Endothelial cell of umbilical vein (primary cell): ENCODE results near the gene PRDM10. TPM values are rescaled to one million over a fixed set of nuclear protein-coding genes. Genes with fewer than 3 reads are reported as not detected.

Source experiments
- BruUV-seq: library from RNA; stranded (reverse); fragments of 400-500 nt; replicated peaks from 2 replicates; lab custom pipeline; 2021; lab: Mats Ljungman, UMichigan
- CTCF ChIA-PET: fragments of 300-600, 350-600 bp; sonication (Branson Sonifier 250); formaldehyde crosslinking; loops from one replicate; lab custom pipeline; 2021; ENCODE audit warnings: antibody characterized with exemption, inconsistent platforms; lab: Charles Lee
- POLR2A ChIA-PET: fragments of 300-600, 350-600 bp; sonication (Branson Sonifier 250); formaldehyde crosslinking; loops from one replicate; lab custom pipeline; 2021; ENCODE audit warnings: antibody characterized with exemption, inconsistent platforms; lab: Charles Lee
- DNase-seq: peaks from one replicate; pipeline ENCODE4 v3.0.0-alpha.2; 2011; ENCODE audit warnings: low read depth, low spot score
- FAIRE-seq: peaks from 2 replicates; lab custom pipeline; 2011; peaks lifted over from hg19 to GRCh38; lab: Jason Lieb, UNC
- H2AFZ ChIP-seq: 2 replicates; pipeline ENCODE4 v1.6.0; 2012; ENCODE audit warnings: low read depth, low read length, control low read depth, inconsistent platforms
- H3K27ac ChIP-seq: 2 replicates; pipeline ENCODE4 v1.5.1; 2011; ENCODE audit warnings: low read depth, mild to moderate bottlenecking, control low read depth, low read length, moderate library complexity; ENCODE audit not compliant: insufficient read depth
- H3K27me3 ChIP-seq, 2 experiments: 2 replicates each; pipeline versions ENCODE4 v1.6.0 to v1.6.1; 2011; ENCODE audit warnings: low read length in 2 of 2, mixed read lengths in 1 of 2; ENCODE audit not compliant: control insufficient read depth in 2 of 2, insufficient read depth in 2 of 2
- H3K36me3 ChIP-seq, 2 experiments: 2 replicates in 1 of 2; 3 replicates in 1 of 2; pipeline ENCODE4 v1.5.1; 2011; ENCODE audit warnings: low read length in 2 of 2, mild to moderate bottlenecking in 1 of 2, moderate library complexity in 1 of 2; ENCODE audit not compliant: control insufficient read depth in 2 of 2, insufficient read depth in 2 of 2; ENCODE audit errors: extremely low read depth in 1 of 2
- H3K4me1 ChIP-seq: 3 replicates; pipeline ENCODE4 v1.5.1; 2011; ENCODE audit warnings: mild to moderate bottlenecking, low read length; ENCODE audit not compliant: control insufficient read depth, insufficient read depth; ENCODE audit errors: extremely low read depth
- H3K4me2 ChIP-seq: 2 replicates; pipeline ENCODE4 v1.6.1; 2011; ENCODE audit warnings: low read length, control low read depth, mixed read lengths; ENCODE audit not compliant: insufficient read depth
- H3K4me3 ChIP-seq, 3 experiments: fragments of 200-600 bp in 1 of 3; sonication (generic), shearing (Covaris generic) in 1 of 3; replicated peaks in 1 of 3; 2 replicates each; pipeline ENCODE4 v1.5.1; 2011 to 2016; ENCODE audit warnings: control low read depth in 3 of 3, low read length in 3 of 3, mild to moderate bottlenecking in 2 of 3, inconsistent platforms in 1 of 3, low read depth in 1 of 3, moderate library complexity in 1 of 3; ENCODE audit not compliant: insufficient read depth in 1 of 3
- H3K79me2 ChIP-seq: 2 replicates; pipeline ENCODE4 v1.6.0; 2012; ENCODE audit warnings: low read length, inconsistent platforms; ENCODE audit not compliant: control insufficient read depth, insufficient read depth
- H3K9ac ChIP-seq: replicated peaks from 2 replicates; pipeline ENCODE3; 2011; ENCODE audit warnings: low read length, control low read depth; ENCODE audit not compliant: insufficient read depth; ENCODE audit errors: extremely low read depth
- H3K9me1 ChIP-seq: replicated peaks from 3 replicates; pipeline ENCODE4 v1.6.0; 2011; ENCODE audit warnings: mild to moderate bottlenecking, low read length; ENCODE audit not compliant: control insufficient read depth, insufficient read depth; ENCODE audit errors: extremely low read depth
- H3K9me3 ChIP-seq: replicated peaks from 2 replicates; pipeline ENCODE4 v1.5.1; 2012; ENCODE audit warnings: low read length, inconsistent platforms; ENCODE audit not compliant: control insufficient read depth, insufficient read depth
- H4K20me1 ChIP-seq: replicated peaks from 2 replicates; pipeline ENCODE3; 2011; ENCODE audit warnings: mild to moderate bottlenecking, low read length; ENCODE audit not compliant: control insufficient read depth, insufficient read depth; ENCODE audit errors: extremely low read depth
- EZH2 ChIP-seq: IDR thresholded peaks from 2 replicates; pipeline ENCODE4 v1.6.1; 2012; ENCODE audit warnings: borderline replicate concordance, low read depth, mild to moderate bottlenecking, moderate library complexity, low read length, inconsistent platforms; ENCODE audit not compliant: severe bottlenecking
- FOS ChIP-seq: IDR thresholded peaks from 2 replicates; pipeline ENCODE4 v1.6.1; 2011; ENCODE audit warnings: mild to moderate bottlenecking, low read length, moderate library complexity, borderline replicate concordance; ENCODE audit not compliant: insufficient read depth
- GATA2 ChIP-seq: IDR thresholded peaks from 2 replicates; pipeline ENCODE4 v1.7.0; 2011; ENCODE audit warnings: low read depth, mild to moderate bottlenecking, moderate library complexity, mixed read lengths, low read length; ENCODE audit not compliant: insufficient read length, insufficient read depth
- JUN ChIP-seq: IDR thresholded peaks from 2 replicates; pipeline ENCODE4 v1.6.1; 2011; ENCODE audit warnings: borderline replicate concordance, low read depth; ENCODE audit not compliant: insufficient read length, insufficient read depth
- MYC ChIP-seq: IDR thresholded peaks from one replicate; pipeline ENCODE4 v1.6.1; 2011; ENCODE audit warnings: mild to moderate bottlenecking, low read depth, low read length
- POLR2A ChIP-seq: IDR thresholded peaks from 2 replicates; pipeline ENCODE4 v1.6.1; 2012; ENCODE audit warnings: low read depth, mild to moderate bottlenecking, control low read depth, low read length
- POLR2AphosphoS5 ChIP-seq: IDR thresholded peaks from 2 replicates; pipeline ENCODE4 v1.6.1; 2012; ENCODE audit warnings: low read depth, mild to moderate bottlenecking, control low read depth, low read length, moderate library complexity; ENCODE audit not compliant: insufficient read depth
- dilution Hi-C: fragments of 300-500 bp; cut with MboI; formaldehyde crosslinking; loops from one replicate; pipeline ENCODE4 v1.15.0; 2019; ENCODE audit warnings: low sequenced_read_pairs; ENCODE audit not compliant: extremely low pct_ligation_motif_present
- intact Hi-C: fragments of 100-400 bp; cut with micrococcal nuclease; formaldehyde crosslinking; loops from one replicate; pipeline ENCODE4 v1.10.0; 2022
- polyA plus RNA-seq, 4 experiments: library from polyadenylated mRNA; depleted of rRNA in 3 of 4; stranded (reverse) in 3 of 4; unstranded in 1 of 4; fragments of >200 nt; gene quantifications; 2 replicates each; pipeline versions ENCODE4 v1.2.1 to v1.2.3, GENCODE V29; 2011 to 2012; ENCODE audit warnings: missing spikeins in 1 of 4
- total RNA-seq: library from RNA; stranded (reverse); gene quantifications from 2 replicates; pipeline ENCODE4 v1.2.3, GENCODE V29; 2021
- TF ChIP-seq, protein P1 (sequence below): IDR thresholded peaks from 2 replicates; pipeline ENCODE4 v1.6.1; 2011; ENCODE audit not compliant: insufficient read depth, insufficient read length

Gene PRDM10
- total and polyA plus RNA-seq, 2 donors (not counting 3 experiments of a cell fraction or from before 2014, with no cell fraction given): 9.6 to 13.0 TPM

DNA sequence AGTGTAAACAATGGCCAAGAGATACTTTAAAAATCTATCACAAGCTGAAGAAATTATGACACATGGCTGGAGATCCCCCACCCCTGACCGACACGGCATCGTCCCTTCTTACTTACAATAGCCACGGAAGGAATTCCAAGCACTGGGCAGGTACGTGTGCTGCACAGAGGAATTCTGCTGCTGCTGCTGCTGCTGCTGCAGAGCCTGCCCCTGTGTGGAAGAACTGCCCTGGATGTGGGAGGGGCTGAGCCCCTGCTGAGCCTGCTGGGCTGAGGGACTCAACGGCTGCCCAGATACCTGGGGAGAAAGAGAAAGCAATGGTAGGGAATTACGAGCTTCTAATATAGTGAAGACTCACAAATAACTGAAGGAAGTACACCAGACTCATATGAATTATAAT is 92.3 kb downstream of the PRDM10 start:
- Histone ChIP-seq H3K4me2 (no peak overlapping the region), H2AFZ (no peak overlapping the region), H3K9me1 (no peaks in the 10 kb centered on the region), H3K36me3 (peaks cover 2 to 13% of the 10 kb centered on the region in 2 experiments), H3K79me2 (no peaks in the 10 kb centered on the region), H3K27ac (no peak overlapping the region), H3K9ac (no peak overlapping the region), H3K4me3 (no peak overlapping the region), H3K9me3 (no peaks in the 10 kb centered on the region), H3K27me3 (no peaks in the 10 kb centered on the region), H4K20me1 (no peaks in the 10 kb centered on the region), H3K4me1 (peaks cover 11% of the 10 kb centered on the region)
- TF ChIP-seq MYC (no peak), JUN (no peak), GATA2 (no peak)
- intact Hi-C loops: no loop called here
- CTCF ChIA-PET: interaction anchor here (0.6 to 2.0 kb wide), 3 partner anchors 29 to 222 kb away, joined by 3 to 6 read pairs (median 4); no protein-coding TSS in a partner anchor
- FAIRE-seq (no peak), DNase-seq (no peak)
- POLR2A ChIA-PET: no interaction called here
- dilution Hi-C loops: no loop called here
- no TSS peak for BruUV-seq

DNA sequence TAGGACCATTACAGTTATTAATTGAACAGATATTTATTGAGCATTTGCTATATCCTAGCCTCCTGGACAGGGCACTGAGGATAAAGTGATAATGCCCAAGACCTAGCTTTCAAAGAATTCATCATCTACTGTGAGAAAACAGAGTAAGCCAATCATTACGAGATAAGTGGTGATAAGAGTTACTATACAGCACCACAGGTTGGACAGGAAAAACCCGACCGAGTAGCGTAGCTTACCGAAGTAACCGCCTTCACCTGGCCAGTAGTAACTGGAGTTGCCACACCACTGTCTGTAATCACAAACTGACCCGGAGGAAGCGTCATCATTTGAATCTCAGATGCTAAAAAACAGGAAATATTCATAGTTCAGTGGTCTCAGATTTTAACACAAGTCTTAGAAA is 97.2 kb downstream of the PRDM10 start:
- no peaks in the 10 kb centered on the region for H3K9me1 ChIP-seq
- no peak overlapping the region for H3K27ac ChIP-seq
- ChIA-PET CTCF (no interaction called here), POLR2A (no interaction called here)
- no peak overlapping the region for H3K9ac ChIP-seq
- H3K4me2 ChIP-seq: no peak overlapping the region
- no peaks in the 10 kb centered on the region for H3K9me3 ChIP-seq
- dilution Hi-C loops: no loop called here
- TF ChIP-seq POLR2AphosphoS5: no peak
- no peak for TF ChIP-seq GATA2
- TF ChIP-seq POLR2A: no peak
- TF ChIP-seq FOS: no peak
- no peak for TF ChIP-seq EZH2
- TF ChIP-seq MYC: no peak
- TF ChIP-seq, protein P1, sequence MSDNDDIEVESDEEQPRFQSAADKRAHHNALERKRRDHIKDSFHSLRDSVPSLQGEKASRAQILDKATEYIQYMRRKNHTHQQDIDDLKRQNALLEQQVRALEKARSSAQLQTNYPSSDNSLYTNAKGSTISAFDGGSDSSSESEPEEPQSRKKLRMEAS: no peak
- TF ChIP-seq JUN: no peak
- H2AFZ ChIP-seq: no peak overlapping the region
- peaks cover 5 to 7% of the 10 kb centered on the region in 2 experiments for H3K36me3 ChIP-seq
- FAIRE-seq: no peak
- no peaks in the 10 kb centered on the region for H3K27me3 ChIP-seq
- no peaks in the 10 kb centered on the region for H4K20me1 ChIP-seq
- H3K4me3 ChIP-seq: no peak overlapping the region
- DNase-seq: no peak
- intact Hi-C loops: no loop called here
- H3K4me1 ChIP-seq: no peaks in the 10 kb centered on the region
- BruUV-seq: no TSS peak
- no peaks in the 10 kb centered on the region for H3K79me2 ChIP-seq
